ENCODE measurements around the gene CLOCK. TPM values are rescaled to one million over a fixed set of nuclear protein-coding genes. Genes with fewer than 3 reads are reported as not detected.

Gene CLOCK
- 20.0 and 34.5 TPM in 2 replicates for total RNA-seq

GRCh38 chr4:55546756-55547465, at the start of gene CLOCK:
Gene CLOCK, minus strand, starts transcription at chr4:55546909. Its CDS starts 64,124 bp downstream, at chr4:55482785.

GRCh38 chr4:55592014-55592413, 45.3 kb upstream of the CLOCK start, which contains the start of gene PDCL2:
Gene PDCL2, minus strand, starts transcription at chr4:55592245. Its CDS starts 136 bp downstream, at chr4:55592109.

GRCh38 chr4:55395529-55396307, 151.0 kb downstream of the CLOCK start, which contains the start of gene TMEM165:
Gene TMEM165, plus strand, starts transcription at chr4:55395957. Its CDS starts 233 bp downstream, at chr4:55396190.

Other genes starting within 250 kb of the CLOCK start
- gene SRD5A3, start 200.7 kb downstream of the CLOCK start, total RNA-seq: 10.7 and 18.0 TPM in 2 replicates
- 145 and 218 TPM in 2 replicates for gene TMEM165, start 151.0 kb downstream of the CLOCK start, total RNA-seq
- gene PDCL2, start 45.3 kb upstream of the CLOCK start, total RNA-seq: not detected in 2 replicates
- gene NMU, start 89.4 kb upstream of the CLOCK start, total RNA-seq: 0.19 TPM in 1 of 2 replicates, not detected in the other